Measurements from ENCODE around the gene UBXN2A.

UBXN2A gene

DNA sequence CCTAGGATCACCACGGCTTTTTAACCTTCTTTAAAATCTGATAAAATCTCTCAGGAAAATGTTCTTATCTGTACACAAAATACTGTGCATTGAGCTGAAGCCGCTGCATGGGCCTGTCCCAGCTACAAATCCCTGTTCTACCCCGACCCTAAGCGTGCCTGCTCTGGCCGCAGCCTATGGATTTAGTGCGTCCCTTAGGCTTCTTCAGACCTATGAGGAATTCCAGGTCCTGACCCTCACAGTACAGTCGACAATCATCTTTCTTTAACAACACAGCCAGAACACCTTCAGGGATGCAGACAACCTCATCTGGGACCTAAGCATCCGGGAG lies 107.4 kb downstream of the UBXN2A start:
- DNase-seq: no peak

DNA sequence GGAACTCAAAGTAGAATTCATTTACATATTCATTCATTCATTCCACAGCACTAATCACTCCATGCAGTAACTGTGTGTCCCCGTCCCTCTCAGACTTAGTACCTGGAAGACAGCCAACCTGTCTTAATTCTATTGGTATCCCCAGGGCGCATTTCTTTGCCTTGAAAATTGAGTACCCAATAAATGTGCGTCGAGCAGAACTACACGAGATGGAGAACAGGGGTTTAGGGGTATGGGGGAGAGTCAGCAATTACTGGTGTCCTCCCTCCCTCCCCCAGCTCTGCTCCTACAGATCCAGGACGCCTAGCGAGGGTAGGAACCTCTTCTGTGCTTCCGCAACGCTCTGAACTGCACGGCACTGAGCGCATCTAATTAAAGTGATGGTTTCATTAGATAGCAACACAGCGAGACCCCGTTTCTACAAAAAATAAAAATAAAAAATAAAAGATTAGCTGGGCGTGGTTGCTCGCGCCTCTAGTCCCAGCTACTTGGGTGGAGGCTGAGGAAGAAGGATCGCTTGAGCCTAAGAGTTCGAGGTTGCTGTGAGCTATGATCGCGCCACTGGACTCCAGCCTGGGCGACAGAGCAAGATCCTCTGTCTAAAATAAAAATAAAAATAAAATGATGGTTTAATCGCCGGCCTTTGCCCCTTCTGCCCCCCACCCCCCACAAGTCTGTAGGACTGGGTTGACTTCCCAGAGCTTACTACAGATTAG lies 108.7 kb downstream of the UBXN2A start:
- no peak for DNase-seq

DNA sequence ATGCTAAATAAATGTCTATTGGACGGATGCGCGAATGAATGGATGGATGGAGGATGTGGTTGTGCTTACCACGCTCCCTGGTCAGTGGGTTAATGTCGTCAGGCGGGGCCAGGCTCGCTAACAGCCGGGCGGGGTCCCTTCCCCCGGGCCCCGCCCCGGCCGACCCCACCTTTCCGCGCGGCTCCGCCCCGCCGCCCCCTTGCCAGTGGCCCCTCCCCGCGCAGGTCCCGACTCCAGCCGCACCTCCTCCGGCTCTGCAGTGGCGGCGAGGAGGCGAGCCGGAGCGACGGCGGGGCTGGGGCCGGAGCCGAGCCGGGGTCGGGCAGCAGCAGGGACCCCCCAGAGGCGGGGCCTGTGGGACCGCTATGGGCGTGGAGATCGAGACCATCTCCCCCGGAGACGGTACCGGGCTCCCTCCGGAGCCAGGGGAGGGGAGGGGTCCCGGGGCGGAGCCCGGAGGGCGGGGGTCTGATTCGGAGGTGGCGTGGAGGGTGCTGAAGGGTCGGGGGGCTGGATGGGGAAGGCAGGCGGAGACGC lies 109.3 kb downstream of the UBXN2A start, which contains the start of gene FKBP1B:
Gene FKBP1B, plus strand, starts transcription at position 257 of the 537 bp plus-strand sequence. Its CDS starts 109 bp downstream, at position 366.
- peak; percentile 34 for DNase-seq

DNA sequence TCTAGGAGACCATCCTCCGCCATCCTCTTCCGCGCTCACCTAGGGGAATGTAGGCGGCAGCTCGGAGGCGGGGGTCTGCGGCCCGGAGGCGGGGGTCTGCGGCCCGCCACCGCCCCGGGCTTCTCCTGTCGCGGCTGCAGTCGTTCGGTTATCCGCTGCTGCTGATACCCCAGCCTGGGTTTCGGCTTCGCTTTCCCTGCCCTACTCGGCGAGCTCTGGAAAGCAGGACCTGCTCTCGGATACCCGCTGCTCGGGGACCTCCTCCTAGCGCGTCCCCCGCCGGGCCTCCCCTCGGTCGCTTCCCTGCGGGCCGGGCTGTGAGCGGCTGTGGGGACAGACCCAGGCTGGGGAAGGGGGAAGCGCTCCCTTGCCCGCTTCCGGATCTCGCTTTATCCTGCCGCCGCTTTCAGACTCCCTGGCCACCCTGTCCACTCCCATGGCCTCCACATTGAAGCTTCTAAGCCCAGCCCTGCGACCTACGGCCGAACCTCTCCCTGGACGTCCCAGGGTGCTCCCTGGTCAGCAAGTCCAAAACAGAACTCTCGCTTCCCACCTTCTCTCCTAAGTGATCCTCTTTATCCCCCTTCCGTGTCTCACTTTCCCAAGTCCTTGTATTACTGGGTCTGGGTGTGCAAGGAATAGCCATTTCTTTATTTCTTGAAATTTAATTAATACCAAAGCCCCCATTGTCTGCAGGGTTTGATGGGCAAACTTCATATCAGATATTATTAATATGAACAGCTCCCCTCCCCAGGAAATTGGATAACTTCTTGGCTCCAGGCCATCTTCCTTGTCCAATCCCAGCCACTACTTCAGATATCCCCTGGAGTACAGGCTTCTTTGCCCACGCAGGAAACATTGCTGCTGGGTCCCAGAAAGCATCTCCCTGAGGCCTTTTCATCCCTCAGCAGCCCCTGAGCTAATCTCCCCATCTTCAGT lies 110.0 kb downstream of the UBXN2A start:
- no peak for DNase-seq

DNA sequence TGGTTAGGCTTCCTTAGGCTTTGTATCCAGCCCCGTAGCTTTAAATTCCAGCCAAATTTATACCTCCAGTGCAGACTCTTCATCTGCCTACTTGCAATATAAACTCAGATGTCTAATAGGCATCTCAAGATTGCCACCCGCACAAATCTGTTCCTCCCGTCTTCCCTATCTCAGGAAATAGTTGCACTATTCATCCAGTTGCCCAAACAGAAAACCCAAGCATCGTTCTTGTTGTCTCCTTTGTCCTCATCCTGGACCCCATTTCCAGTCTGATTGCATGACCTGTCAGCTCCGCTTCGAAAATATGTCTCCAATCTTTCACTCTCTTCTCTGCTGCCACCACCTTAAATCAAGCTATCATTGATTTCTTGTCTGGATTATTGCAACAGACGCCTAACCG lies 111.6 kb downstream of the UBXN2A start:
- DNase-seq: no peak

DNA sequence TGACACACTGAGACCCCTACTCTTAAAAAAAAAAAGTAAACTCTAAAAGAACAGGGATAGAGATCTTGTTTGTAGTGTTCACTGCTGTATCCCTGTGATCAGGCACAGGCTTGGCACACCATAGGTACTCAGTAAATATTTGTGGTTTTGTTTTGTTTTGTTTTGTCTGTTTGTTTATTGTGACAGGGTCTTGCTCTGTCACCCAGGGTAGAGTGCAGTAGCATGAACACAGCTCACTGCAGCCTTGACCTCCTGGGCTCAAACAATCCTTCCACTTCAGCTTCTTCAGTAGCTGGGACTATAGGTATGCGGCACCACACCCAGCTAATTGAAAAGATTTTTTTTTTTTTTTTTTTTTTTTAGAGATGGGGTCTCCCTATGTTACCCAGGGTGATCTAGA lies 112.7 kb downstream of the UBXN2A start:
- no peak for DNase-seq
